Left colon (tissue), 2 donors: ENCODE results near the gene POP5. TPM values are rescaled to one million over a fixed set of nuclear protein-coding genes. Genes with fewer than 3 reads are reported as not detected.
"Not testable (repeated sequence)": the region's sequence is repeated elsewhere in the genome, so short reads cannot be mapped to it uniquely, and the experiment has no call there.

Source experiments
- ATAC-seq: fragments of 200-7000 bp; cut with Tn5 transposase; one replicate; pipeline ENCODE4 v1.9.1; 2020; ENCODE audit warnings: mild to moderate bottlenecking, moderate library complexity
- DNase-seq, 2 donors: peaks; one replicate each; pipeline ENCODE4 v3.0.0-alpha.2; 2020
- intact Hi-C, 2 donors: fragments of 100-400 bp; cut with DNase I in 1 of 2; cut with micrococcal nuclease in 1 of 2; formaldehyde crosslinking; loops; one replicate each; pipeline versions ENCODE4 v1.11.2 to v1.14.0; 2022; cut with DNase I, micrococcal nuclease
- total RNA-seq, 2 donors: library from RNA; stranded (reverse); fragmentation: NEBNext Ultra II Directional; extraction: Animal tissue kit (Norgen Biotek cat#: 25700); gene quantifications; one replicate each; pipeline ENCODE4 v1.2.1, GENCODE V29; 2021
- donor health status: DM: no; HTN: no; CAD: no.
- donor health status: DM: yes; HTN: yes; CAD: no.

POP5 gene
- total RNA-seq, 2 donors from 2014 or later = 28.5 to 34.5 TPM

DNA sequence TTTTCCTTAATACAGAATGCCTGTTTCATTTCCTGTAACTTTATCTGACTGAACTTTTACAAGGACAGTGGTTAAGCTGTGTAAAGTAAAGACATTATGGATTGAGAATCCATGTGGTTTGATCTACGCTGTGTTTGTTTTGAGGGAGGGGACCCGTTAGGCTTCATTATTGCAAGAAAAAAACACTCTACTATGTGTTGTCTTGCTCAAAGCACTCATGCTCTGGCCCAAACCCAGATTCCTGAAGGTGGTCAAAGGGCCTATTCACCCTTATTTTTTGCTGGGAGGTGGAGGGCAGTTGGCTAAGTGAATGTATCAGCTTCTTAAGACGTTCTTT is 35.2 kb downstream of the POP5 start:
- ATAC-seq (peak; percentile 62), DNase-seq (no peak)
- intact Hi-C loops = no loop called here

GRCh38 chr12:120544691-120545090 is 36.5 kb downstream of the POP5 start:
- ATAC-seq (no peak), DNase-seq (no peak)
- intact Hi-C loops = no loop called here

GRCh38 chr12:120542166-120542565 is 39.0 kb downstream of the POP5 start:
- ATAC-seq (no peak), DNase-seq (no peak)
- intact Hi-C loops = no loop called here

DNA sequence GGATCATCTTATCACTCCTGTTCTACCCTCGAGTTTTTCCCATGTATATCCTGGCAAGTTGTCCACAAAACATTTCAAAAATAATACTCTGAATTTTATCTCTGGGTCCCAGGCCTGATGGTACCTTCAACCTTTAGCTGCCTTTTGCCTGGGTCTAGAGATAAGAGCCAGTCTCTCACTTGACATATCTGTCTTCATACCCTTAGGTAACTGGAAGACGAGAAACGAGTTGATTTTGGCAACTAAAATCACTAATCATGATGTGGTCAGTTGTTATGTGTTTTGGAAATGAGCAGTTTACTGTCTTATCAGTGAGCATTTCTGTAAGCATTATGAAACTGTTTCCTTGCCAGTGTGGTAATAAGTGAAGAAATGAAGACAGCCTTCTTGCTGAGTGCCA is 40.8 kb downstream of the POP5 start:
- no peak for DNase-seq
- no peak for ATAC-seq
- intact Hi-C loops = no loop called here

DNA sequence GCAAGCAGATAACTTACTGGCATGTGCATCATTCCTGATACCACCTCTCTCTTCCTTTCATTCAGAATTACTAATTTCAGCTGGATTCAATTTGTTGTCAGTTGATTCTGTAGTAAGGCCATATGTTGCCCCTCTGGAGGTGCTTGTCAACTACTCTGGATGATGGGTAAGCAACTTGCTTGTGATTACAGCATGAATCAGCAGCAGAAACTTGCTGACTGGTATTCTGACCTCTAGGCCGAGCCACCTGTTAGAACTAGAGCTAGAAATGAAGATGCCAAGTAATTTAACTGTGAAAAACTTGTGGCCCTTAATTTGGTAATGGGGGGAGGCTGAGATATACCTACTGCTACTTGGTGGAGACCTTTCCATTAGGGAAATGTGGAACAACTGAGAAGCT is 41.9 kb downstream of the POP5 start:
- intact Hi-C loops = no loop called here
- ATAC-seq = no peak
- no peak for DNase-seq

- peak; percentile 71 to 78 for DNase-seq
- intact Hi-C loops = no loop called here
- ATAC-seq = peak; percentile 73
Measured at GRCh38 chr12:120538281-120539156, 42.7 kb downstream of the POP5 start.

GRCh38 chr12:120537856-120538220 is 43.4 kb downstream of the POP5 start:
- no peak for ATAC-seq
- DNase-seq = no peak
- intact Hi-C loops = no loop called here

- ATAC-seq (peak; percentile 31), DNase-seq (peak in 1 of 2 donors; percentile 41)
Measured at GRCh38 chr12:120536064-120536791, 45.0 kb downstream of the POP5 start.

GRCh38 chr12:120534703-120535655 is 46.2 kb downstream of the POP5 start:
- peak; percentile 54 for ATAC-seq

More at GRCh38 chr12:120536064-120536791, 45.0 kb downstream of the POP5 start:
- intact Hi-C loops = no loop called here

GRCh38 chr12:120534203-120534702 is 46.9 kb downstream of the POP5 start, which contains the start of gene RNF10:
Gene RNF10, plus strand, starts transcription at chr12:120534356. Its CDS starts 456 bp downstream, at chr12:120534812.
- intact Hi-C loops = no loop called here
- peak; percentile 61 for ATAC-seq
- peak; percentile 78 to 80 for DNase-seq

More at GRCh38 chr12:120534703-120535655, 46.2 kb downstream of the POP5 start:
- intact Hi-C loops = no loop called here
- DNase-seq = peak; percentile 51 to 69

DNA sequence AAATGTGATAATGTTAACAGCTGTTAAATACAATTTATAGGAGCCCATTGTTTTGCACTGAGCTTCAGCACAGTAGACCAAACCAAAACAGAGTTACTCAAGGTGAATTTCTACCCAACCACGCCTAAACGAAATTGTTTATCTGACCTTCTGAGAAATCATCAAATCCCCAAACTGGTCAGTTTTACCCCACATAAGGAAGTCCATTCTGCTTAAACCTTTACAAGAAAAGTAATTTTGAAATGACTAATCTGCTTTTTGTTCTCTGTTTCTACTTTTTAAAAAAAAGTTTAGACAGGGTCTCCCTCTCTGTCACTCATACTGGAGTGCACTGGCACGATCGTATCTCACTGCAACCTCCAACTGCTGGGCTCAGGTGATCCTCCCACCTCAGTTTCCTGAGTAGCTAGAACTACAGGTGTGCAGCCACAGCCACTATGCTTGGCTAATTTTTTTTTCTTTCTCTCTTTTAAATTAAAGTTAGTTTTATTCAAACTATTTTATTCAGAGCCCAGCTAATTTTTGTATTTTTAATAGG is 48.4 kb downstream of the POP5 start:
- ATAC-seq (no peak), DNase-seq (no peak)
- intact Hi-C loops = no loop called here

DNA sequence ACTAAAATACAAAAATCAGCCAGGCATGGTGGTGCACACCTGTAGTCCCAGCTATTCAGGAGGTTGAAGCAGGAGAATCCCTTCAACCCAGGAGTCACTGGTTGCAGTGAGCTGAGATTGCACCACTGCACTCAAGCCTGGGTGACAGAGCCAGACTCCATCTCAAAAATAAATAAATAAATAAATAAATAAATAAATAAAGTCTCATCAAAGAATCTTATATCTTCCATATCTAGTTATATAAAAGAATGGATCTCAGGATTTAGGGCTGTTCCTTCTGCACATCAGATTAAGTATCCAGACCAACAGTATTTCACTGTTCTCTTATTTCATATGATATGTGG is 50.8 kb downstream of the POP5 start:
- DNase-seq, intact Hi-C loops, ATAC-seq: not testable (repeated sequence)

DNA sequence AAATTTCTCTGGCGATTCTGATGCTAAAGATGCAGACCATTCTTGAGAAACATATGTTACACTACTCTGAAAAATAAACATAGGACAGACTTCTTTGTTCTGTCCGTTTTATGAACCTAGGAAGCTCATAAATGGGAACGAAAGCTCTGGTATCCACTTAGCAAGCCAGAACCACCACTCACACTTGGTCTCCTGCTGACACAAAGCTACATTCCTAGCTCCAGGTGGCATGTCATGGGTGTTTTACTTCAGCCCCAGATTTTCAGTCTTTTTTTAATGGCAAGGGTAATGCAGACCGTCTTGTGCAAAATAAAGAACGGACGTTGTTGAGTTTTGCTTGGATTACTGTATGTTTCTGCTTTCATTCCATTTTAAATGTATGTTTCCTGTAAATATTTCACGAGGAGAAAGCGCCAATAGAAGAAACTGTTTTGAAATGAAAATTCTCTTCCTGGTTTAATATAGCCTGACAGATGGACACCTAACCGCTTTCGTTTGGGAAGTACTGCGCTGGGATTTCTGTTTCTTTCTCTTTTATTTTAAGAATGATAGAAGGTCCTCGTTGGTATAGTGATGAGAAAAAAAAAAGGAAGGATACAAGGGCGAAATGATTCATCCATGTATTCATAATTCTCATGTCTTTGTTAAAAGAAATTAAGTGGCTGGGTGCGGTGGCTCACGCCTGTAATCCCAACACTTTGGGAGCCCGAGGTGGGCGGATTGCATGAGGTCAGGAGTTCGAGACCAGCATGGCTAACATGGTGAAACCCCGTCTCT is 51.4 kb downstream of the POP5 start:
- intact Hi-C loops = no loop called here
- ATAC-seq (peak; percentile 57), DNase-seq (peak in 1 of 2 donors; percentile 30)

- ATAC-seq (peak; percentile 89), DNase-seq (peak; percentile 89 to 93)
- intact Hi-C loops = no loop called here
Measured at GRCh38 chr12:120528861-120529525, 52.2 kb downstream of the POP5 start, which contains the start of gene COQ5. Gene COQ5, minus strand, starts transcription at chr12:120529158. Its CDS starts 17 bp downstream, at chr12:120529141.
